Adrenal gland (tissue), 5 donors: ENCODE results near the gene TRPV5.

Source experiments
- POLR2A ChIP-seq, 2 donors: fragments of 450-650 bp; IDR thresholded peaks; one replicate each; pipeline ENCODE4 v1.6.1; 2017; ENCODE audit warnings: antibody characterized with exemption in 2 of 2, mild to moderate bottlenecking in 2 of 2, moderate library complexity in 1 of 2
- TF ChIP-seq, protein P1 (sequence below), 6 experiments: fragments of 450-650 bp in 4 of 6; fragments of 200-600 bp in 2 of 6; sonication (generic) in 1 of 6; IDR thresholded peaks; 1 replicate in 5 of 6; 2 replicates in 1 of 6; pipeline versions ENCODE4 v1.5.1 to v1.8.0; 2016 to 2021; ENCODE audit warnings: antibody characterized with exemption in 6 of 6, mild to moderate bottlenecking in 2 of 6, moderate library complexity in 1 of 6
- donor health status: DM: no; HTN: no; CAD: no.

DNA sequence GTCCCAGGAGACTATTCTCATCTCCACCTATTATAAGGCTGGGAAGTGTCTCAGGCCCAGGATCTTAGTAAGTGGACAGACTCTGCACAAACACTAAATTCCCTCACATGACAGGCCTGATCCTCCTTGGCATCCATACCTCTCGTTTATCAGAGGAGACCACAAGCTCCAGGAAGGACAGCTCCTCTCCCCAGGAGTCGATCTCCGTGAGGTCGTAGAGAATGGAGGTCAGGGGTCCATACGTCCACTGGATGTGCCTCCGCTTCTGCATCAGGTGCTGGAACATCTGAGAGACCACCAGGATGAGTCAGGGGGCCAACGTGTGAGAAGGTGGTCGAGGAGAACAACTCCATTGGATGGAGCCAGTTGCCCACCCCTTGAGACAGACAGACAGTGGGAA lies 5.6 kb downstream of the TRPV5 start:
- TF ChIP-seq, protein P1, sequence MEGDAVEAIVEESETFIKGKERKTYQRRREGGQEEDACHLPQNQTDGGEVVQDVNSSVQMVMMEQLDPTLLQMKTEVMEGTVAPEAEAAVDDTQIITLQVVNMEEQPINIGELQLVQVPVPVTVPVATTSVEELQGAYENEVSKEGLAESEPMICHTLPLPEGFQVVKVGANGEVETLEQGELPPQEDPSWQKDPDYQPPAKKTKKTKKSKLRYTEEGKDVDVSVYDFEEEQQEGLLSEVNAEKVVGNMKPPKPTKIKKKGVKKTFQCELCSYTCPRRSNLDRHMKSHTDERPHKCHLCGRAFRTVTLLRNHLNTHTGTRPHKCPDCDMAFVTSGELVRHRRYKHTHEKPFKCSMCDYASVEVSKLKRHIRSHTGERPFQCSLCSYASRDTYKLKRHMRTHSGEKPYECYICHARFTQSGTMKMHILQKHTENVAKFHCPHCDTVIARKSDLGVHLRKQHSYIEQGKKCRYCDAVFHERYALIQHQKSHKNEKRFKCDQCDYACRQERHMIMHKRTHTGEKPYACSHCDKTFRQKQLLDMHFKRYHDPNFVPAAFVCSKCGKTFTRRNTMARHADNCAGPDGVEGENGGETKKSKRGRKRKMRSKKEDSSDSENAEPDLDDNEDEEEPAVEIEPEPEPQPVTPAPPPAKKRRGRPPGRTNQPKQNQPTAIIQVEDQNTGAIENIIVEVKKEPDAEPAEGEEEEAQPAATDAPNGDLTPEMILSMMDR (IDR thresholded peaks at IDR 0.05): no peak
- no peak for TF ChIP-seq POLR2A (IDR thresholded peaks at IDR 0.05)
